Choroid plexus epithelial cell (primary cell): ENCODE data around the gene ST8SIA4.

ENCODE experiments used
- DNase-seq: peaks from one replicate; pipeline ENCODE4 v3.0.0-alpha.2; 2010; ENCODE audit warnings: low read depth
- H3K4me3 ChIP-seq: 2 replicates; pipeline ENCODE4 v1.5.1; 2011; ENCODE audit warnings: low read depth, mild to moderate bottlenecking, control low read depth, low read length, moderate library complexity
- CTCF ChIP-seq: conservative IDR thresholded peaks from 2 replicates; pipeline ENCODE4 v1.5.1; 2011; ENCODE audit warnings: low read depth, mild to moderate bottlenecking, control low read depth, inconsistent platforms, low read length, moderate library complexity

Gene ST8SIA4

GRCh38 chr5:100855937-100856430 is 47.1 kb downstream of the ST8SIA4 start:
- TF ChIP-seq CTCF = no peak
- H3K4me3 ChIP-seq = no peak overlapping the region
- no peak for DNase-seq

GRCh38 chr5:100855295-100855694 is 47.8 kb downstream of the ST8SIA4 start:
- H3K4me3 ChIP-seq = no peak overlapping the region
- no peak for DNase-seq
- no peak for TF ChIP-seq CTCF

GRCh38 chr5:100854591-100854990 is 48.5 kb downstream of the ST8SIA4 start:
- no peak overlapping the region for H3K4me3 ChIP-seq
- DNase-seq = no peak
- TF ChIP-seq CTCF = no peak

- TF ChIP-seq CTCF = no peak
- H3K4me3 ChIP-seq = no peak overlapping the region
- DNase-seq = no peak
These were observed 49.5 kb downstream of the ST8SIA4 start for GRCh38 chr5:100853582-100853981.

GRCh38 chr5:100852988-100853449 is 50.1 kb downstream of the ST8SIA4 start:
- no peak for TF ChIP-seq CTCF
- no peak for DNase-seq
- H3K4me3 ChIP-seq = no peak overlapping the region

- DNase-seq = no peak
- no peak for TF ChIP-seq CTCF
- H3K4me3 ChIP-seq = no peak overlapping the region
These were observed 51.0 kb downstream of the ST8SIA4 start for GRCh38 chr5:100852051-100852450.

- no peak overlapping the region for H3K4me3 ChIP-seq
- DNase-seq = peak; percentile 2
These were observed 56.3 kb downstream of the ST8SIA4 start for GRCh38 chr5:100846772-100847171.

More at GRCh38 chr5:100846772-100847171, 56.3 kb downstream of the ST8SIA4 start:
- no peak for TF ChIP-seq CTCF
